AG20443 (cell line): ENCODE results near the gene ABHD8.

ENCODE experiments used
- DNase-seq: peaks from one replicate; pipeline ENCODE4 v3.0.0; 2012; ENCODE audit warnings: low spot score, mixed read lengths

ABHD8 gene

GRCh38 chr19:17321655-17322489, 18.6 kb upstream of the ABHD8 start:
- no peak for DNase-seq

- no peak for DNase-seq
These were observed 17.2 kb upstream of the ABHD8 start for GRCh38 chr19:17320435-17320834.

- DNase-seq: no peak
These were observed 16.4 kb upstream of the ABHD8 start for GRCh38 chr19:17319473-17320238.

- DNase-seq: no peak
These were observed 15.7 kb upstream of the ABHD8 start for GRCh38 chr19:17318966-17319365.

- no peak for DNase-seq
These were observed 10.9 kb upstream of the ABHD8 start for GRCh38 chr19:17314007-17314593.

GRCh38 chr19:17312189-17313113, 9.2 kb upstream of the ABHD8 start:
- DNase-seq: no peak

GRCh38 chr19:17311455-17312188, 8.4 kb upstream of the ABHD8 start:
- DNase-seq: peak; percentile 46

- DNase-seq: no peak
These were observed 6.8 kb upstream of the ABHD8 start for GRCh38 chr19:17309965-17310461.

- peak; percentile 98 for DNase-seq
These were observed 6.2 kb upstream of the ABHD8 start, which contains the start of gene DDA1 for GRCh38 chr19:17309198-17309964. TSS of gene DDA1 (plus strand) at chr19:17309563. CDS start at chr19:17309655, 92 bp downstream.

- DNase-seq: no peak
These were observed 4.7 kb upstream of the ABHD8 start for GRCh38 chr19:17307876-17308377.

- DNase-seq: no peak
These were observed 3.1 kb upstream of the ABHD8 start for GRCh38 chr19:17306285-17306714.

- peak; percentile 88 for DNase-seq
These were observed 2.5 kb upstream of the ABHD8 start, which contains the start of gene MRPL34 for GRCh38 chr19:17305517-17306284. TSS of gene MRPL34 (plus strand) at chr19:17305872. CDS start at chr19:17305893, 21 bp downstream.

GRCh38 chr19:17305216-17305516, 1.9 kb upstream of the ABHD8 start:
- no peak for DNase-seq

- DNase-seq: no peak
These were observed 1.4 kb upstream of the ABHD8 start for GRCh38 chr19:17304386-17305215.

- DNase-seq: no peak
These were observed 679 bp upstream of the ABHD8 start for GRCh38 chr19:17303940-17304267.

- no peak for DNase-seq
These were observed 646 bp downstream of the ABHD8 start for GRCh38 chr19:17302391-17303166.

GRCh38 chr19:17300992-17301619, 2.1 kb downstream of the ABHD8 start:
- no peak for DNase-seq
